ENCODE results near the gene NOL4L.
"Not testable (repeated sequence)": the region's sequence is repeated elsewhere in the genome, so short reads cannot be mapped to it uniquely, and the experiment has no call there.

The NOL4L gene

DNA sequence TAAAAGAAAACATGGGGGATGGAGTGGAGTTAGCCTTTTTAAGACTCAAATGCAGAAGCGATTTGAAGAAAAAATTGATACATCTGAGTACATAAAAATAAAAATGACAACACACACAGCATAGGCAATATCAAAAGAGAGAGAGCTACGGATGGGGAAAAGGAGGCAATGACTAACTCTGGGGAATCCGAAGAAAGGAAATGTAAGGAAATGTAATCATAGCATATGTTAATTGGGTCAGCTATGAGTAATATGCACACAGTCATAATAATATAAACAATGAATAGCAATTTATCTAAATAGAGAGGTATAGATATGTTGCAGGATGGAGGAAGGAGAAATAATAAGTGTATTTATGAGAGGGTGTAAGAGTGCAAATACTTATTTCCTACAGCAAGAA lies 83.4 kb downstream of the NOL4L start:
- FAIRE-seq = no peak

DNA sequence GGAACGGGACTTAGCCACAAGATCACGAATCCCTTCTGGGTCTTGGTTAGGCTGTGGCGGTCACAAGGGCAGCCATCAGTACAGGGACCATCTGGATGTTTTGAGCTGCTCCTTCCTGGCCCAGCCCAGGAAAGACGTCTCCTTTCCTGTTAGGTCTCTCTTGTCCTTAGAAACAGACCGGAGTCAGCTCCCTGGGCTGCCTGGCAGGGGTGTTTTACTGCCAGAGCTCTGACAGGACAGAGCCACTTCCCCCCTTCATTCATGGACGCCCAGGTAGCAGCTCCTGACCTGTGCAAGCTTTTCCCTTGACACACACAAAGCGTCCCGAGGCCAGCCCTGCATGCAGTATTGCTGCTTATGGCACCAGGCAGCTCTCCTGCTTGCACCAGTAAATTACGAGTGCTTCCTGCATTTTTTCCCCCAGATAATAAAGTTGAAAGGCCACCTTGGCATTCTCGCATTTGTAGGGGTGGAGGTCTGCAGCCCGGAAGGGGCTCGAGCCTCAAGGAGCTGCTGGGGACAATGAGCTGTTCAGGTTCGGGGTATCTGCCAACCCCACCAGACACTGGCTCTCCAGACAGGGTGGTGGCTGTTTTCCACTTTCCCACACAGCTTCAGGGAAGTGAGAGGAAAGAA lies 87.4 kb downstream of the NOL4L start:
- FAIRE-seq = no peak

DNA sequence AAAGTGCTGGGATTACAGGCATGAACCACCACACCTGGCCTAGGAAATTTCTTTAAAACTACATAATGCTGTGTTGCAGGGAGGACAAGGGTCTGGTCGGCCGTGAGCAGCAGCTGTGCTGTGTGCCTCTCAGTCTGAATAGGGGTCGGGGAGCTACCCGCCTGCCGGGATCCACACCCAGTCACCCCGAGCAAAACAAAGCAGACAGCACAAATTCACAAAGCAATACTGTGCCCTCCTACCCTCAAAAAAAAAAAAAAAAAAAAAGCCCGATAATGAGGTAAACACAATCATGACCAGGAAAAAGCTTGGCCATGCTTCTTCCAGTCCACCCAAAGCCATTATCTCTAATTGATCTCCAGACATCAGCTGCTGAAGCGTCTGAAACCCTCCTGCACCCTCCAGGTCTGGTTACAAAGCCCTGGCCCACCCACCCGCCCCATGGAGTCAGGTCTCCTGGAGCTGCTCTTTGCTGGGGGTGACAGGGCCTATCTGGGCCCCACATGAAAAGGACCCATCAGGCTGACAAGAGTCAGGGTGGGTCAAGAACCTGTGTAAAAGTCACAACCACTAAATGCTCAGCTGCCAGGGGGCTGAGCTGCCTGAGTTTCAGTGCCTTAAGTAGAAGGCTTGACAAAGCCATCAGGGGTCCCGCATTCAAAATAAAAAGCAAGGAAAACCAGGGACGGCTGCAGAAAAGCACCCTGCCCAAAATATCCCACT lies 88.2 kb downstream of the NOL4L start:
- no peak for FAIRE-seq

DNA sequence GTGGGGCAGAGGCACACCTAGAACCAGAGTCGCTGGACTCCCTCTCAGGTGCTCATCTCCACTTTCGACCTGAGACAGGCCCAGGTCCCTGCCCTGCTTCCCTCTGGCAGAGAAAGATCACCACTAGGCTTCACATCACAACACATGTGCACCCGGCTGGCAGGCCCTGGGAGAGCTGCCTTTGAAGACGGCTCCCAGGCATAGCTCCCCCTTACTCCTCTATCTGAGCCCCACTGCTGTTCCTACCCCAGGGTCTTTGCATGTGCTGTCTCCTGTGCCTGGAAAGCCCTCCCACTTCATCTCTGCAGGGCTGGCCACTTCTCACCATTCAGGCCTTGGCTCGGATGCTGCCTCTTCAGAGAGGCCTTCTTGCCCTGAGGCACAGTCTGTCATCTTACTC lies 89.2 kb downstream of the NOL4L start:
- no peak for FAIRE-seq

DNA sequence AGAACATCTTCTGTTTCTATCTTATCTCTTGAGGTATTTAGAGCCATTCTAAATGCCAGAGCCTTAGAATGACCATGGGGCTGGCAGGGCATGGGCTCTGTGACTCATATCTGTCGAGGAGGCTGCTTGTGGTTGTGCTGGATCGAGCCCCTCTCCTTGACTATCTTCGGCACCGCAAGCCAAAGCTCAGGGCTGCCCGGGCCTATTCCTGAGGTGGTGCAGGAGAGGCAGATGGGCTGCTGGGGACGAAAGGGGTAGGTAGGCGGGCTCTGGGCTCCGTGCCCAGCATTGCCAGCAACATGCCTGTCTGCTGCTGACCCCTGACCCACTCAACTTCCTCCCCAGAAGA lies 89.9 kb downstream of the NOL4L start:
- no peak for FAIRE-seq

DNA sequence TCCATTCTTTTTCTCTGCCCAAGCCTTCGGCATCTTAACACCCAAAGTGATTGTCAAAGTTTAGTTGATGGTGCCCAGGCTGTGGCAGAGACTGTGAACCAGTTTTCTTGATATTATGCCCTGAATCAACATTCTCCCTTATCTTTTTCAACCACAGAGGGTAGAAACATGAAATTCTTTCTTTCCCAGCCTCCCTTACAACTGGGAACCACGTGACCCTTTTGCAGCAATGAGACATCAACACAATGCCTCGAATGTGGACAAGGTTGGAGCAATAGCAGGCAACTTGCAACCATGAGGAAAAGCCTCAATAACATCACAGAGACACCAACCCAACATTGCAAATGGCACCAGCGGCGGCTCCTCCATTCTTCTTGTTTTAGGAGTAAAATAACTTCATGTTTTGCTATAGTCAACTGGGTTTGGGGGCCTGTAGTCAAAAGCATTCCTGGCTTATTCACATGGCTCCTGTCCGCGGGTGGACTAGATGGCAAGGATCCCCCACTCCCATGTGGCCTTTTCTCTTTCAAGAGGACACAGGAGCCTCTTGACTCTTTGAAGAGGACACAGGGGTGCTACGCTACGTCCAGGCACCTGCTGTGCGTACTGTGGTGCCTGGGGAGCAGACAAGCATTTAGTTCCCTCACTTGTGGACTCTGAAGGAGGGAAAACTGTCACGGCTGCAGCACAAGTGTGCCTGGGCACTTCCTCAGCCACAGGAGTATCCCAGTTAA lies 90.5 kb downstream of the NOL4L start:
- no peak for FAIRE-seq

DNA sequence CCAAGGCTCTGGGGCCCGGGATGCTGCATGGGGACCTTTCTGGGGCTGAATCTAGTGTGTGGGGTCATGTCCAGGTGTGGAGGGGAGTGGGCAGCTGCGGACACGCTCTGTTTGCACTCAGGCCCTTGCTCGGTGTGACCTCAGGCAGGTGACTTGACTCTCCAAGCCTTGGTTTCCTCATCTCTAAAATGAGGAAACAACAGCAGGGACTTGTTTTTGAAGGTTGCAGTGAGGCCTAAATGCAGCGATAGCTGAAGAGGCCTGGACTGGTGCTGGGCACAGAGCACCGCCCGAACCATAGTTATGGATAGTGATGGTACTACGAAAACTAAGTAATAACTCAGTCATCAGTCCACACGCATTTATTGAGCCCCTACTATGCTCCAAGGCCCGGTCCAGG lies 91.8 kb downstream of the NOL4L start:
- FAIRE-seq = no peak

DNA sequence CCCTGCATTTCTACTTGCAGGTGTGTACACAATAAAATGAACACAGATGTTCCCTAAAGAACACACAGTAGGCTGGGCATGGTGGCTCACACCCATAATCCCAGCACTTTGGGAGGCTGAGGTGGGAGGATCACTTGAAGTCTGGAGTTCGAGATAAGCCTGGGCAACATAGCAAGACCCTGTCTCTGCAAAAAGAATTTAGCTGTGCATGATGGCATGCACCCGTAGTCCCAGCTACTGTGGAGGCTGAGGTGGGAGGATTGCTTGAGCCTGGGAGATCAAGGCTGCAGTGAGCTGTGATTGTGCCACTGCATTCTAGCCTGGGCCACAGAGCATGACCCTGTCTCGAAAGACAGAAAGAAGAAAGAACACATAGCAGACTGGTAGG lies 93.4 kb downstream of the NOL4L start:
- FAIRE-seq = not testable (repeated sequence)

DNA sequence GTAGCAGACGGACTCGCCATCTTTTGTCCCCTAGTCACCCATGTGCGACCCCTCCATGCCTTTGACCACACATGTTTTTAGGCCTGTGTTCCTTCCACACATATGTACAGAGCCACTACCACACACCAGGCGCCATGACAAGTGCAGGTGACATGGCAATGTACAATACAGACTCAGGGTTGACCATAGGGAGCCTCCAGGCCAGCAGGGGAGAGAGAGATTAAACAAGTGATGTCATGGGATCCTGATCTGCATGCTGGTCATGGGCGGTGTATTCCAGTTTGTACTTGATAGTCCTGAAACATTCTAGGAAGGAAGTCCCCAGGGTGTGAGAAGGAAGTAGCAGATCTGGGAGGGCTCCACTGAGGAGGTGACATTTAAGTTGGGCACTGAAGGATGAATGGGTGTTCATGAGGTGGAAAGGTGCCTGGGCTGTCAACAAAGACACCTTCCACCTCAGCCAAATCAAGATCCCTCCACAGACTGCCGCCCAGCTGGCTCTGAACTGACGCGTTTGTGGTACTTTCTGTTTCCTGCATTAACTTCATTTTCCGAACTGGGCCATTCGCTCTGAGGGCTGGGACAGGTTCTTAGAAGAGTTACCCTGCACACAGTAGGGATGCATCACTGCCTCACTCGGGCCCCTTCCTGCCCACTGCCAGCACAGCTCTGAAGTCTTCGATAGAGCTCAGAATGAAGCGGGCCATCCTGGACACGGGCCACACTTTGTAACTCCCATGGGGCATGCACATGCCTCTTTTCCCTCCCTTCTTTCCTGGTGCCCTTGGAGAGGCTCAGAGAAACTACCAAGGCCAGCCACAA lies 94.0 kb downstream of the NOL4L start:
- no peak for FAIRE-seq

DNA sequence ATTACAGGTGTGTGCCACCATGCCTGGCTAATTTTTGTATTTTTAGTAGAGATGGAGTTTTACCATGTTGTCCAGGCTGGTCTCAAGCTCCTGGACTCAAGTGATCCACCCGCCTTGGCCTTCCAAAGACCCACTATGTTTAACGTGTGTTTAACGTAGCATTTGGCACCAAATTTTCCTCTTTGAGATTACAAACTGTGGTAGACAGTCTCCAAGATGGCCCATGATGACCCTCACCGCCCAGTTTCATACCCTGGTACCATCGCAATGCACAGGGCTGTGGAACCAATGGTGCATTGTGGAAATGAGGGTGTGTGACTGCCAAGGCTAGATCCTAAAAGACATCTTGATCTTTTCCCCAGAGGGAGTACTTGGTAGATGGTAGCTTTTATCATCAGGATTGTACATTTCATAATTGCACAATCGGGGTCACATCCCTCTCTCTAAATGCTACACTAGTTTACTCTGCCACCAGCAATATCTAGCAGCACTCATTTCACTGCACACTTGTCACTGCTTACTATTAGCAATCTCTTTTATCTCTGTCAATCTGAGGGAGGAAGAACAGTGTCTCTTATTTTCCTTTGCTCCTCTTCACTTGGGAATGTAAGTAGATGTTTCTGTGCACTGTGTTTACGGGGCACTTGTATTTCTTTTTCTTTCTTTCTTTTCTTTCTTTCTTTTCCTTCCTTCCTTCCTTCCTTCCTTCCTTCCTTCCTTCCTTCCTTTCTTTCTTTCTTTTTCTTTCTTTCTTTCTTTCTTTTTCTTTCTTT lies 96.9 kb downstream of the NOL4L start:
- FAIRE-seq = no peak

DNA sequence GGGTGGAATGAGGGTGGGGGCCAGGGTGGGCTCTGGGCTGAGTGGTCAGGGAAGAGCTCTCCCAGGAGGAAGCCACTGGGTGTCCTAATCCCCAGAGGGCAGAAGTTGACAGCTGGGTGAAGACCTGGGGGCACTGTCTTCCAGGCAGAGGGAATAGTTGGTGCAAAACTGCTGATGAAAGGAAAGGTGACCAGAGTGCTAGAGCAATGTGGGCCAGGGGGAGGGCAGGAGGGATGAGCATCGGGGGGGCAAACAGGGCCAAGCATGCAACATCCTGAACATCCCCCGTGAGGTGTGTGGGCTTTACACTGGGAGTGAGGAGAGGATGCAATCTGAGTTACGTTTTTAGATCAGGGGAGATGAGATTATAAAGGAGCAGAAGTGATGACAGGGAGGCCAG lies 97.8 kb downstream of the NOL4L start:
- FAIRE-seq = no peak

DNA sequence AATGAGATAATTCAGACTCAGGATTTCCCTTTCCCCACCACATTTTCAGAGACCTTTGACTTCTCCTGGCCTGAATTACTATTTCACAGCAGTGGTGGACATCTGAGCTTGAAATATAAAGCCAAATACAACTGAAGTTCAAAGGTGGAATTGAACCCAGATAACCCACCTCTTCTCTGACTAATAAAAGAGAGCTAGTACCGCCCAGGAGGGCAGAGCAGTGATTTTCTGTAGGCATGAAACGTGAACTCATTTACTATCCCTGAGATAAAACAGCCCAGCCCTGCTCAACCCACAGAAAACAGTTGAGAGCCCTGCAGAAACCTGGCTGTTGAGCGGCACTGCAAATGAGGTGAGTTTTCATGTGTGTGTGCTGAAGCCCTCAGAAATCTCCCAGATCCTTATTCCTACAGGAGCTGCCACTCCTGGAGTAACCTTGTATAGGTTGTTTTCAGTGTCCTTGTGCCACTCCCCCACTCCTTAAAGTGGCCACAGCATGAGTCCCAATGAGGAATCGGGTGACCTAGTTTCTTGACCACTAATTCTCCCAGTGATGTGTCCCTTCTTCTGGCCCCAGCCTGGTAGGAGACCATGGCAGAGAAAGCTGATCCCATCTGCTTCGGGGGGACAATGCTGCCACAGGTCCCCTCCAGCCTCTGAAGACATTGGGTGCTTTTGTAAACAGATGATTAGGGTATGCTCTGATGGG lies 99.2 kb downstream of the NOL4L start:
- no peak for FAIRE-seq

DNA sequence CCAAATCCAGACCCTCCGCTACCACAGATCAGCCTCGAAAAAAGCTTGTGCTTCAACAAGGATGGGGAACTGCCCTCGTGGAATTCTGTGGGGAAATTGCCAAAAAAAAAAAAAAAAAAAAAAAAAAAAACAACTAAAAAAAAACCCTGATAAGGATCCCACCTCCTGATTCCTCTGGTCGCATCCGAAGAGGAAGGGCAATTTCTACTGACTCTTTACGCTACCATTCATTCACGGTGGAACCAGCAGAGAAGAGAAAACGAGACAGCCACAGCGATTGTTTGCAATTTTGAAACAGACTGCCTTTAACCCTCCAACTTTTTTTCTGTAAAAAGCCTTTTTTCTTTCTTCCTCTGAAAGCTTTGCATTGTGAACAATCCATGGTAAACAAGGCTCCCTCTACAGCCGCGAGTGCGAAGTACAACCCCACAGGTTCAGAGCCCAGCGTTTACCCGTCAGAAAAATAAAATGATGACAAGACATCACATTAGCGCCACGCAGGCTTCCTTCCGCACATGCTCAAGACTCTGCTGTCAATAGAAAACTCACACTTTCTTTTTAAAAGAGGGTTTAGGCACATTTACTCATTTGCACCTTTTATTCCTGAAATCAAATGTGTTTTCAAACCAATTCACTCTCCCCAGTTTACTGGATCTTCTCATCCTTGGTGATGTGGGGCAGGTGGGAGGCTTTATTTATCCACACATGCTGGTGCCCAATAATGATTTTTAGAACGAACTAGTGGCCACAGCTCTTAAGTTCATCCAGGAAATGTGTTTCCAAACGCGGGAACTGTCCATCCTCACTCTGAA lies 100.0 kb downstream of the NOL4L start:
- peak; percentile 61 for FAIRE-seq

DNA sequence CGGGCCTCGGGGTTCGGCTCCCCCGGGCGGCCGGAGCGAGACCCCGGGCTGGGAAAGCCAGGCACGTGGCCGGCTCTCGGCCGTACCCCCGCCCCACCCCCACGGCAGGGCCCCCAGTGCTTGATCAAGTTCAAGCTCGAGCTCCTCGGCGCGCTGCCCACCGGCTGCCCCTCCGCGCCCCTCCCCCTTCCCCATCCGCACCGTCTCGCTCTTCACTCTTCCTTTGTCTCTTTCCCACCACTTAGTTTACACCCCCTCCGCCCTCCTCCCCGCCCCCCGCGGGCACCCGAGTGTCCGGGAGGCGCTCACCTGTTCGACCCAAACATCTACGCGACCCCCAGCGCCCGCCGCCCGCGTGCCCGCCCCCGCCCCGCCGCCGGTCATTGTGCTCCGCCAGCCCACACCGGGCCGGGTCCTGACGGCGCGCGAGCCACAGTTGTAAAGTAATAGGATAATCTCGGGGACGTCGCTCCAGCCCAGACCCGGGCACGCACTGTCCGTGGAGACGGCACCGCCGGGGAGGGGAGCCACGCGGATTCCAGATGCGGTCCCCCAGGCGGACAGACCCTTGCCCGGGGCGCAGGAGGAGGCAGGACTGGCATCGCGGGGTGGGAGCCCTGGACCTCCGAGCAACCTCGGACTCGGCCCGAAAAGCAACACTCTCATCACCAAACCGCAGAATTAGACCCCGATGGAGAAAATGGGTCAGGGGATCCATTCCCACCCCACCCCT lies 100.7 kb downstream of the NOL4L start:
- no peak for FAIRE-seq

DNA sequence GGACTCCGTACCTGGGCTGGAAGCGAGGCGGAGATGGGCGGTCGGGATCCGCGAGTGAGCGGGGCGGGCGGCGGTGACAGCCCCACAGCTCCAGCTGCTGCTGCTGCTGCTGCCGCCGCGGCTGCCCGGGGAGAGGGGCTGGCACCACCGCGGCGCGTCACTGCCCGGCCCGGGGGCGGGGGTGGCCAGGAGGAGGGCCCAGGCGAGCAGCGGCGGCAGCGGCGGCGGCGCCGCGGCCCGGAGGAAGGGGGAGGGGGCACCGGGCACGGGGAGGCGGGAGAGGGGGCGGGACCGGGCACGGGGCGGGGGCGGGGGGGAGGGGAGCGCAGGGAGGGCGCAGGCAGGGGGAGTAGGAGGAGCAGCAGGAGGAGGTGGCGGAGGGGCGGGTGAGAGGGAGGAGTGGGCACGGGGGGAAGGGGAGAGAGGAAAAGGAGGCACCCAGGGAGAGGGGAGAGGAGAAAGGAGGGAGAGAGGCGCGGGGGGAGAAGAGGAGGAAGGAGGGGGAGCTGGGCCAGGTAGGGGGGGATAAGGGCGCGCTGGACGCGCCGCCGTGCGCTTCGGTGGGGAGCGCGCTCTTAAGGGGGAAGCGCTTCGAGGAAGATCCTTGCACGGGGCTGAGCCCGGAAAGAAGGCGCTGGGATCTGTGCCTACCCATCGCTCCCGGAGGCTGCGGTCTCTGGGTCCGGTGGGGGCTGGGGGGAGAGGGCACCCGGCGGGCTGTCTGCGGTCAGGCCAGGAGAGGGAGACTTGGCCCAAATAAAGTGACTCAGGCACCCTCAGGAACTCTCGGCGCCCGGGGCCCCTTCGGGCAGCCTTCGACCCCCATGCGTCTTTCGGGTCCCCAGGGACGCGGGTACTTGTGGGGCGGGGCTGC lies 101.5 kb downstream of the NOL4L start:
- FAIRE-seq = no peak

DNA sequence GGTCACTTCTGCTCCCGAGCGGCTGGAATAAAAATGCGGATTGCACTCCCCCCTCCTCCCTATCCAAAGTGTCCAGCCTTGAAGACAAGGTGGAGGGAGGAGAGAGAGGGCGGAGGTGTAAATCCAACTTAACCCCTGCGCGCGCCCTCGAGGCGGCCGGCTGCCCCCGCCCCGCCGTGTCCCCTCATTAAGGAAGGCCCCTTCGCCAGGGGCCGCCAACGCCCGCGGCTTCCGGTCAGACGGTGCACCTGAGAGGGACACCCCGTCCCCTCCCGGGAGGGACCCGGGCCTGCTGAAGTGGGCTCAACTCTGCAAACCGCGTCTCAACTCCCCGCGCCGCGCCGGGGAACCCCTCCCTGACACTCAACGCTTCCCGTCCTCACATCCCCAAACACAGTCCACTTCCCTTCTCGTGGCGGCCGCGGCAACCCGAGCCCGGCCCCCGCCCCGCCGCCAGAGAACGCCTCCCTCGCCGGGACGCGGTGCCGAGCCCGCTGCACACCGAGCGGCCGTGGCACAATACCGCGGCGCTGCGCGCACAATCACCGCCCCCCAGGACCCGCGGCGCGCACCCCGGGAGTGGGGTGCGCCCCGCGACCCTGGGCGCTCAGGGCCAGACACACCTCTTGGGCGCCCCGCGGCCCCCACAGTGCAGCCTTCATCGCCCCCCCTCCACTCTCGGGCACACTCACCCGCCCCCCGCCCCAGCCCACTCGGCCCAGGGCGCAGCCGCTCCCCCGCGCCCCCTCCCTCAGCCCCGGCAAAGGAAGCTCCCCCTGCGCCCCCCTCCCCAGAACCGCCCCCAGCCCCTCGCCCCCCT lies 102.5 kb downstream of the NOL4L start:
- FAIRE-seq = no peak

DNA sequence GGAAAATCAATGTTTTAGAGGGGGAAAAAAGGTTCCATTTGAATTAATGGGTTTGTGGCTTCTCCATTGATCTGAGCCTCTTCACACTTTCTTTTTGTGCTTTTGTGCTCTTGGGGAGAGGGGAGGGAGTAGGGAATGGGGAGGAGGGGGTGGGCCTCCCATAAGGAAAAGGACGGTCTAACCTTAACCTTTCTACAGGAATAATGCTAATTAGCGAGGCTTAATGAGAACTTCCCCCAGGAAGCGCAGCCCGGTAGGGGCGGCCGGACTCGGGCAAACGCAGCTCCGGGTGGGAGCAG lies 103.0 kb downstream of the NOL4L start:
- no peak for FAIRE-seq

DNA sequence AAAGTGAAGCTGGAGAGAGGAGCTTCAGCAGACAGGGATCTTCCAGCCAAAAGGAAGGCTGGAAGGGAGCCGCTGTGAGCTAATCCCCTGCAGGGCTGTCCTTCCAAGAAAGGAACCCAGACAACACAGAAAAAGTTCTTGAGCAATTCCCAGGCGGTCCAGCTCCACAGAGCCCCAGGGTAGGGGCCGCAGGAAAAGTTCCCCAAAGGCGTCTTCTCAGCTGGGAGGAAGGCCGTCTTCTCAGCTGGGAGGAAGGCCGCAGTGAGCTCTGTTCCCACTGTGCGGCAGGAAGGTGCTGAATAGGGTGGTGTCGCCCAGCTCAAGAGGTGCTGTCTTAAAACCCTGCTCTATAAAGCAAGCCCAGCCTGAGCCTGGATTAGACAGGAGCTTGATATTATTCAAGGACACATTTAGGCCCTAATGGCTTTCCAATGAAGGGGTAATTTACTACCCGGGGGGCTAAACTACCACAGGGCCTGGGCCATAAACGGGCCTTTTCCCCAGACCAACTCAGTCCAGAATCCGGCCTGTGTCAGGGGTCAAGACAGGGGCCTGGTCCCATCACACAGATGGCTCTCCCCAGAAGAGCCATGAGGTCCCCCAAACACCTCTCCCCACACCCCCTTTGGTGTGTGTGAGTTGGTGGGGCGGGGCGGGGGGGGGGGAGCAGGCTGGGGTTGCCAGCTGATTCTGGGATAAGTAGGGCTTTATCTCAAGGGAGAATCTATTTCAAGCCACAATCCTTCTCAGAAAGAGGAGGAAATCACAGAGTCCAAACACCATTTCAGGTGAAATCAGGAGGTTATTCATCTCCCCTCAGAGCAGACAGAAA lies 103.6 kb downstream of the NOL4L start:
- FAIRE-seq = no peak

Measured in TTC549 (cell line).